HS-5 (cell line): ENCODE results near the gene MYDGF.
A peak's percentile ranks its signal among the peaks of the same experiment; 100 is the strongest.
"Not testable (repeated sequence)": the region's sequence is repeated elsewhere in the genome, so short reads cannot be mapped to it uniquely, and the experiment has no call there.

Experiments
- DNase-seq: peaks from one replicate; pipeline ENCODE4 v3.0.0-alpha.2; 2012; ENCODE audit warnings: low read depth

The MYDGF gene

GRCh38 chr19:4669723-4670480, at the start of gene MYDGF:
Gene MYDGF (minus strand): TSS chr19:4670342. CDS start chr19:4670334, 8 bp downstream.
- peak; percentile 47 for DNase-seq

- no peak for DNase-seq
These were observed 49.3 kb upstream of the MYDGF start for GRCh38 chr19:4719499-4719866.

DNA sequence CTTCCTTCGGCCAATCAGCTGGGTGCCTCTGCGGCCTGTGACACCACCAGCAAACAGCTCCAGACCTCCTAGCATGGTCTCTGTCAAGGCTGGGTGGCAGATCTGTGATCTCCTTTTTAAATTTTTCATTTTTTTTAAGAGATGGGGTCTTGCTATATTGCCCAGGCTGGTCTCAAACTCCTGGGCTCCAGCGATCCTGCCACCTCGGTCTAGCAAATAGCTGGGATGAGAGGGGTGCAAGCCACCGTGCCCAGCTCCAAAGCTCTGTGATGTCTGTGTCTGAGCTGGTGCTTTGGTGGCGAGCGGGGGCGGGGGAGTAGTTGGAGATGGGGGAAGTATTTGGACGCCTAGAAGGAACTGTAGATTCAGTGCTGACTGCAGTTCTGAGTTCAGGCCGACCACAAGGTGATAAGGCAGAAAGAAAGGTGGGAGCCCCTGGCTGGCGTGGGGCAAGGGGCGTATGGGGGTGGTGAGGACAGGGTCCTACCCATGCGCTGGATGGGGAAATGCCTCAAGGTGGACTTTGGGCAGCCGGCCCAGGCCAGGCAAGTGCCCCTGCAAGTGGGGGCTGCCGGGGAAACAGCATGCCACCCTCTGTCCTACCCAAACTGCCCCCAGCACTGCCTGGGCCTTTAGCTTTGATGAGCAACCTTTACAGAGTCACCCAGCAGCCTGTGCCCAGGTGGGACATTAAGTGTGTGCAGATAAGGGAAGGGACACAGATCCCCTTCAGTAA, 48.0 kb upstream of the MYDGF start:
- no peak for DNase-seq

- DNase-seq = peak; percentile 94
These were observed 47.2 kb upstream of the MYDGF start for GRCh38 chr19:4717191-4717965.

- DNase-seq = no peak
These were observed 45.5 kb upstream of the MYDGF start for GRCh38 chr19:4715529-4716221.

DNA sequence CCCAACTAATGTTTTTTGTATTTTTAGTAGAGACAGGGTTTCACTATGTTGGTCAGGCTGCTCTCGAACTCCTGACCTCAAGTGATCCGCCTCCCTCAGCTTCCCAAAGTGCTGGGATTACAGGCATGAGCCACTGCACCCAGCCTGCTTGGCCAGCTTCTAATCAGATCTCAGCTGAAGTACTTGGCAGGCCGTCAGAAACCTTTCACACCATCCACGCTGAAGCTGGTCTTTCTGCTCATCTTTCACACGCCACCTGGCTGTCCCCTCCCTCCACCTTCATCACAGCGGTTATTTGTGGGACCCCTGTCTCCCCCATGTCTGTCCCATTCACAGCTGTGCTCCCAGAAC, 45.0 kb upstream of the MYDGF start:
- not testable (repeated sequence) for DNase-seq

DNA sequence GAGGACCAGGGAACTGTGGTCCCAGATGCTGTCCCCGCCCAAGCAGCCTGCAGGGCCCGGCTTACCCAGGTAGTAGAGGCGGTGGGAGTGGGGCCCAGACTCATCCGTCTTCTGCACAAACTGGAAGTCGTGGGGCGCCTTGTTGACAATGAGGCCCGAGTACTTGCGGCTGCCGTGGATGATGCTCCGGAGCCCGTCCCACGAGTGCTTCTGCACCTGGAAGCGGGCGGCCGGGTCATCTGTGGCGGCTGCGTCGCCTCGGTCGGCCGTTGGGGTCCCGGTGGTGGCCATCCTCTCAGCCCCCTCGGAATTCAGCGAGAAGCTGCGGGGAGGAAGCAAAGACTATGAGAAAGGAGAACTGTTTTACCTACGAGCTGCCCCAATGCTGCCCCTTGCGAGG, 43.9 kb upstream of the MYDGF start:
- no peak for DNase-seq

DNA sequence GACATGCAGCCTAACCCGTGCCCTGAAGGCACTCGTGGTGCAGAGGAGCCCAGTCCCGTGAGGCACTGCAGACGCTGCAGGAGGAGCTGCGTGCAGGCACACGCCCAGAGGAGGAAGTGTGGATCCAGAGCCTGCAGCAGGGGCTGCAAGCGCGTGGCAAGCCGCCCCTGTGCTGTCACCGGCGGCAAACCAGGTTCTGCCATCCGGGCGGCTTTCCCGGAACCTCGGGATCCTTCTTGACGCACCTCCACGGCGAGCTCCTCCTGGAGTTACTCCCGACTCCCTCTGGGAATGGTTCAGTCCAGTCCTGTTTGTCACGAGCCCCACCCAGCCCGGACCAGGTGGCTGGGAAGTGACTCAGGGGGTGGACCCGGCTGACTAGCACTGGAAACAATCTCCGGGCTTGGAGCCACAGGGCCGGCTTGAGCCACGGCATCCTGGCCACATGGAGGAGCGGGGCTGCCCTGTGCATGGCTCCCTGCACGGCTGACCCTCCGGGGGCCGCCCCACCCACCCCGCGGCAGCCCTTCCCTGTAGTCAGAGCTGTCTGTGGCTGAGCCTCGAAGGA, 43.3 kb upstream of the MYDGF start:
- DNase-seq = peak; percentile 99

GRCh38 chr19:4712771-4713170, 42.6 kb upstream of the MYDGF start:
- no peak for DNase-seq

GRCh38 chr19:4711211-4711610, 41.1 kb upstream of the MYDGF start:
- DNase-seq = no peak

DNA sequence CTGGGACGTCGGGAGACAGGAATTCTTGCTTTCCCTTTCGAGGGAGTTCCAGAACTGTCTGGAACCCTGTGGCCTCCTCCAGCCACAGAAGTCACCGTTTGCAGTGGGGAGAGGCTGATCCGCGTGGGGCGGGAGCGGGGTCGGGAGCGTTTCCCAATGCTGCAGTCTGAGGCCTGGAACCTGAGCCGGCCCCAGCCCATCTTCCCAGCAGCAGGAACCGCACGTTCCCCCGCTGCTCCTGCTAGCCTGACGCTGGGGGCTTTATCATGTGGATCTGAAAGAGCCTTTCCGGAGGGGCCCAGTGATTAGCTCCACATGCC, 40.1 kb upstream of the MYDGF start:
- DNase-seq = no peak

GRCh38 chr19:4709440-4710280, 39.5 kb upstream of the MYDGF start:
- DNase-seq = no peak

DNA sequence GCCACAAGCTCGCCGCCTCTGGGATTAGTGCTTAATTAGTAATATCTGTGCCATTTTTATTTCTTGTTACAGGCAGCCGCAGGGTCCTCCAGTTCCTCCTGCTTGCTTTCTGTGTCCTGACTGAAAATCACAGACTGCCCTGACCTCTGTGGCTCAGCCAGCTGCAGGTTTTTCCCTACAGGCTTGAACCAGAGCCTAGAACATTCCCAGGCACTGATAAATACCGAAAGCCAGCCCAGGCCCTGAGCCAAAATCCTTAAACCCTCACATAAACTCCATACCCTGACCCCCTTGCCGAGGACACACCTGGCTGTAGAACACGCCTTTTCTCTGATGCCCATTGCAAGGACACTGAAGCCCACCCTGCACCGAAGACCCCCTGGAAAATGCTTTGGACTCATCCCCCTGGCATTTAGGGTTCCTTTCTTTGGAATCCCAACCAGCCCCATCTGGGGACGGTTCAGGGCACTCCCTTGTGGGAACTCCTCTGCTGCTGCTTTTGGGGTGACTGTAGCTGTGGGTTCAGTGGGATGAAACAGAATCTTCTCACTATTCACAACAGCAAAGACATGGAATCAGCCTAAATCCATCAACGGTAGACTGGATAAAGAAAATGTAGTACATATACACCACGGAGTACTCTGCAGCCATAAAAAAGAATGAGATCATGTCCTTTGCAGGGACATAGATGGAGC, 38.0 kb upstream of the MYDGF start:
- no peak for DNase-seq

DNA sequence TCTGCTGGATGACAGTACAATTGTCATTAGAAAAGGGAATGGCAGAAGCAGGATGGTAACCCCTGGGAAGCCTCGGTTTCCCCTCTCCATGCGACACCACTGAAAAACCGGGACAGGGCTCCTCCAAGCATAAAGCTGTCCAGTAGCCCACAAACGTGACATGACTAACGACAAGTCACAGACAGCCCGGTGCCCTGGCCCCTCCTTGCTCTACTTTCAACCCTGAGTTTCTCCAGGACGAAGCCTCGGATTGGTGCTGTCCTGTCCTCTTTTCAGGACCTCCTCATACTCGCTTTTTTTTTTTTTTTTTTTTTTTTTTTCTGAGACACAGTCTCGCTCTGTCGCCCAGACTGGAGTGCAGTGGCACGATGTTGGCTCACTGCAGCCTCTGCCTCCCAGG, 37.2 kb upstream of the MYDGF start:
- DNase-seq = no peak

DNA sequence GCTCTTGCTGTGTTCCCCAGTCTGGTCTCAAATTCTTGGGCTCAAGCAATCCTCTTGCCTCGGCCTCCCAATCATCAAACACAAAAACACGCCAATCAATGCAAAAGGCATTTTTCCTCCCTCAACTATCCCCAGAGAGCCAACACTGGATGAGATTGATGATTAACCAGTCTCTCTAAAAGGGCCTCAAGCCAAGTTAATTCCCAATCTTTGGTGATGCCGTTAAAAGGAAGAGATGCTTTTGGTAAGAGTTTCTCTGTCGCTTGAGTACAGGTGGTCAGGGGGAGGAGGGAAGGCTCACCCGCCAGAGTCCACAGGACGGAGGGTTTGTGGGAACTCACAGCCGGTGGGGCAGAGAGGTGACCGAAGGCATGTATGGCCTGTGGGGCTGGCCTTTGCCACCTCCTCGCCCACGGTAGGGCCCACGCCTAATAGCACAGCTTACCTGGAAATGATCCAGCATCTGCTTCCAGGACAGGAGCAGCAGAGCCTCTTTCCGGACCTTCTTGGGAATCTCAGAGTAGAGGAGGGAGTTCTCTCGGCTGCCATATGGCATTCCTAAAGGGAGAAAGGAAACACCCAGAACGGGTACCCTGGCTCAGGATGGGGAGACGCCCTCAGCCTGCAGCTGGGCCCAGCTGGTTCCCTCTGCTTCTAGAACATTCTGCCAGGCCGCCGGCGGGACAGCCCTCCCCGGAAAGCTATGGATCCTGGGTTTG, 35.4 kb upstream of the MYDGF start:
- DNase-seq = no peak

GRCh38 chr19:4704317-4704673, 34.2 kb upstream of the MYDGF start:
- no peak for DNase-seq

DNA sequence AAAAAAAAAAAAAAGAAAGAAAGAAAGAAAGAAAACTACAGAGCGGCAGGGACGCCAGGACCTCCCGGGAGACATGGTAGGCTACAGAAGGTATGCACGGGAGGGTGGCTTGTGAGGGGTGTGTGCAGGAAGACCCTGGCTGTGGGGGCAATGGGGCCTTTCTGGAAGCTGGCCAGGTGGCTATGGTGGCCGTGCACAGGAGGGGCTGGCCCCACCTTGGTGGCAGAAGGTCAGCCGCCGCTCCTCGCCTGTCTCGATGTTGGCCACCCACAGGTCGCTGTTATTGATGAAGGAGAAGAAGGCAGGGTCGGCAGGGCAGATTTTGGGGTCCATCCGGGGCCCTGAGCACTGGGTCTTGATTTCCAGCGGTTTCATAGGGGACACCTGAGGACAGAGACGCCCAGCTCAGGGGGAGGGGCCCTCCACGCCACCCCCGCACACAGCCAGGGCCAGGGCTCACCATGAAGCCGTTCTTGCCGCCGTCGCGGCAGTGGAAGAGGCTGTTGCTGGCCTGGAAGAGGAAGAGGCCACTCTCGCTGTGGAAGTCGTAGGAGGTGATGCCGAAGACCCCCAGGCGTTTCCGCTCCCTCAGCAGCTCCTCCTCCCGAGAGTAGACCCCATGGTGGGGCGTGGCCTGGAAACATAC, 33.7 kb upstream of the MYDGF start:
- DNase-seq = no peak

- DNase-seq = no peak
These were observed 32.6 kb upstream of the MYDGF start for GRCh38 chr19:4702764-4703163.

DNA sequence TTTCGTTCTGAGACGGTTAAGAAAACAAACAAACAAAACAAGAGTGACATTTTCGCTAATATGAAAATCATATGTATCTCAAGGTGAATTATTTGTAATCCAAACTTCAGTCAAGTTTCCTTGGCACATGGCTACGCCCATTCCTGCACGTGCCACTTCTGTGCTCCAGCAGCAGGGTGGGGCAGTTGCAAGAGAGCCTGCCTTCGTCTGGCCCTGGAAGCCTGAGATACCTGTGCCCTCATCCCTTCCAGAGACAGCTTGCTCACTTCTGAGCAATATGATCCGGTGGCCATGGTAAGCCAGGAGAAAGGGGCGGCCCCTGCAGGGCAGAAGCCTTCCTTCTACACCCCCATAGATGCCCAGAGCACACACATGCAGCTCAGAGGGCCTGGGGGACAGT, 31.4 kb upstream of the MYDGF start:
- DNase-seq = no peak

DNA sequence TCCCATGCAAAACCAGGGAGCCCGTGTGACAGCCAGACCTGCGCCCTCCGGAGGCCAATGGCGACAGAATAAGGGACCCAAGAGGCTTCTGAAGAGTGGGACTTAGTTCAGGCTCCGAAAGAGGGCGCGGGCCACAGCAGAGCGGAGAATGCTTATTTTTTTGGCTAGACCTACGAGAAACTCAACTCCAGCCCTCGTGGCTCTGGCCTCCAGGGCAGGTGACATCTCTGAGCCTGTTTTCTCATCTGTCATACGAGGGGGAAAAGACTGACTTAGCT, 30.5 kb upstream of the MYDGF start:
- no peak for DNase-seq
